Glomerular visceral epithelial cell (primary cell): ENCODE results near the gene VPS29.
"Not testable (repeated sequence)": the region's sequence is repeated elsewhere in the genome, so short reads cannot be mapped to it uniquely, and the experiment has no call there.

Experiments used
- DNase-seq: peaks from one replicate; pipeline ENCODE4 v3.0.0-alpha.2; 2016; ENCODE audit errors: extremely low spot score

The VPS29 gene

DNA sequence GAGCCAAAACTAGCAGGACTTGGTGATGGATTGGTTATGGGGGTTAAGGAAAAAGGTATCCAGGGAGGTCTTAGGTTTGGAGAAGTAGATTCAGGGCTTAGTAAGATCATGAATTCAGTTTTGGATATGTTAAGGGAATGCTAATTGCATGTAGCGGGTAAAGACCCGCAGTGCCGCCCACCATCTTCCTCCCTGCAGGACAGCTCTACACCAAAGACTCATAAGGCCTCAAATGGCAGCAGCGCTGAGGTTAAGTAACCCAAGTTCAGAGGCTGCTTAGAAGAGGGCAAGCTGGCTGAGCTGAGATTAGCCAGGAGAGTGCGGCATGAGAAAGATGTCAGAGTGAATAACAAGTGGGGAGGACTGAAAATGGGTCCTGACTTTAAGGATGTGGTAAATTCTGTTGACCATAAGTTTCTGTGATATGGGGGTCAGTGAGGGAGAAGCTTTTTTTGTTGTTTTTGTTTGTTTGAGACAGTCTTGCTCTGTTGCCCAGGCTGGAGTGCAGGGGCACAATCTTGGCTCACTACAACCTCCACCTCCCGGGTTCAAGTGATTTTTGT, 26.4 kb upstream of the VPS29 start:
- no peak for DNase-seq

DNA sequence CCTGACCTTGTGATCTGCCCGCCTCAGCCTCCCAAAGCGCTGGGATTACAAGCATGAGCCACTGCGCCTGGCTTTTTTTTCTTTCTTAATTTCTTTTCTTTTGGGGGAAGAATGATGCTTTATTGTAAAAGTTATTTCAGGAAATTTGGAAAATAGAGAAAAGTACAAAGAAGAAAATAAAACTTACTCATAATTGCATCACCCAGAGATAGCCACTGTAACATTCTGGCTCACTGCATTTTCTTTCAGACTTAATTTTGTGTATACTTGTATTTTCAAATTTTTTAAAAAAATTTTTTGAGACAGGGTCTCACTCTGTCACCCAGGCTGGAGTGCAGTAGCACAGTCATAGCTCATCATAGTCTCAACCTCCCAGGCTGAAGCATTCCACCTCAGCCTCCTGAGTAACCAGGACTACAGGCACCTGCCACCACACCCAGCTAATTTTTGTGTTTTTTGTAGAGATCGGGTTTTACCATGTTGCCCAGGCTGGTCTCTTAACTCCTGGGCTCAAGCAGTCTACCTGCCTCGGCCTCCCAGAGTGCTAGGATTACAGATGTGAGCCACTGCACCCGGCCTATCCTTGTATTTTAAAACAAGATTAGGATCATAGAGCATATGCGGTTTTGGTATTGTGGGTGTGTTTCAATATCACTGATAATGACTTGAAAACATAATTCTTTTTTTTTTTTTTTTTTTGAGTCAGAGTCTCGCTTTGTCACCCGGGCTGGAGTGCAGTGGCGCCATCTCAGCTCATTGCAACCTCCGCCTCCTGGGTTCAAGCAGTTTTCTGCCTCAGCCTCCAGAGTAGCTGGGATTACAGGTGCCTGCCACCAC, 19.2 kb upstream of the VPS29 start:
- DNase-seq = not testable (repeated sequence)

DNA sequence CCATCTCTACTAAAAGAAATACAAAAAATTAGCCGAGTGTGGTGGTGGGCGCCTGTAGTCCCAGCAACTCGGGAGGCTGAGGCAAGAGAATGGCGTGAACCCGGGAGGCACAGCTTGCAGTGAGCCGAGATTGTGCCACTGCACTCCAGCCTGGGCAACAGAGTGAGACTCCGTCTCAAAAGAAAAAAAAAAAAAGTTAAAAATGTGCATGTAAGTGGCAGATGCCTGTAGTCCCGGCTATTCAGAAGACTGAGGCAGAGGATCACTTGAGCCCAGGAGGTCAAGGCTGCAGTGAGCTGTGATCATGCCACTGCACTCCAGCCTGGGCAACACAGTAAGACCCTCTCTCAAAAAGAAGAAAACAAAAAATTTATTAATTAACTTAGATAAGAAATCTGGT, 16.1 kb upstream of the VPS29 start:
- not testable (repeated sequence) for DNase-seq

DNA sequence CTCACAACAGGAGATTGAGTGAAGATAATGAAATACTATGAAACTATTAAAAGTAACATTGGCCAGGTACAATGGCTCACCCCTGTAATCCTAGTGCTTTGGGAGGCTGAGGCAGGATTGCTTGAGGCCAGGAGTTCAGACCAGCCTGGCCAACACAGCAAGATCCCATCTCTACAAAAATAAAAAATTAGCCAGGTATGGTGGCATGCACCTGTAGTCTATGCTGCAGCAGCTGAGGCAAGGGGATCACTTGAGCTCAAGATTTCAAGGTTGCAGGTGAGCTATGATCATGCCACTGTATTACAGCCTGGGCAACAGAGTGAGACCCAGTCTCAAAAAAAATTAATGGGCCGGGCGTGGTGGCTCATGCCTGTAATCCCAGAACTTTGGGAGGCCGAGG, 15.1 kb upstream of the VPS29 start:
- DNase-seq = no peak

DNA sequence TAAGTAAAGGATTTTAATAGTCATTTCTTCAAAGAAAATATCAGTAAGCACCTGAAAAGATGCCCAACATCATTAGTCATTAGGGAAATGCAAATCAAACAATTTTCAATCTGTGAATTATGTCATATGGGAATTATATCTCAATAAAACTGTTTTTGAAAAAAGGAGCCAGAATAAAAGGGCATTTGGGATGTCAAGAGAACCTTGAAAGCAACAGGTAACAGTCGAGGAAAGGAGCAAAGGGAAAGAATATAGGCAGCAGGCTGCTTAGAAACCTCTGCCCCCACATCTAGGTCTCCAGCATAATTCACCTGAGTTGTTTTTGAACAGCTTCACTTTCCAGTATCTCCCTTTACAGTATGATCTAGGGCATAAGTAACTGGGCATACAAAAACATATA, 12.5 kb upstream of the VPS29 start:
- DNase-seq = no peak

GRCh38 chr12:110513842-110514241, 11.9 kb upstream of the VPS29 start:
- DNase-seq = no peak

DNA sequence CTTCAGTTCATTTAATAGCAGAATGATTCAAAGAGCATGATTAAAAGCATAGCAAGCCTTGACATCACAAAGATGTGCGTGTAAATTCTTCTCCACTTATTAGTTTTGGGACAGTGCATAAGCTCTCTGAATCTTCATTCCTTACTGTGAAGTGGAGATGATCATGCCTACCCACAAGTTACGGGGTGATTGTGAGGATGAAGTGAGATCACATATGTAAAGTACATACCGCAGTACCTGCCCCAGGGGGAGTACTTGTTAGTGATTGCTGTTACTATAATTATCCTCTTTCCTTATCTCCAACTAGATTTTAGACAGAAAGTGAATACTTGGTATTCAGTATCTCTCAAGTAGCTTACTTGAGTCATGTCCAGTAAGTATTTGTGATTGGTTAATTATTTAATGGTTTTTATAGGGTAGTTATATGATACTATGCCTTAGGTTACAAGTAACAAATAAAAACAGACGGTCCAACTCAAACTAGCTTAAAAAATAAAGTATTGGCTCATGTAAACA, 6.2 kb upstream of the VPS29 start:
- DNase-seq = no peak

DNA sequence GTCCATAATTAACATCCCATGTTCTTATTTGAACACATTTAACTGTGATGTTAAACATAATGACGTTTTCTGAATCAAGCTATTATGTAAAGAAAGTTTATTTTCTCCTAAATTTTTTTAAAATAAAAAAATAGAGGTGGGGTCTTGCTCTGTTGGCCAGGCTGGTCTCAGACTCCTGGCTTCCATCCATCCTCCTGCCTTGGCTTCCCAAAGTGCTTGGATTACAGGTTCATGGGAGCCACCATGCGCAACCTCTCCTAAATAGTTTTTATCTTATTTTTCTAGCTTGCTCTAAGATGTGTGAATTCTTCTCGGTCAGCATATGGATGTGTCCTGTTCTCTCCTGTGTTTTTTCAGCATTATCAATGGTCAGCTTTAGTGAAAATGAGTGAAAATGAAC, 3.4 kb upstream of the VPS29 start:
- DNase-seq = no peak

DNA sequence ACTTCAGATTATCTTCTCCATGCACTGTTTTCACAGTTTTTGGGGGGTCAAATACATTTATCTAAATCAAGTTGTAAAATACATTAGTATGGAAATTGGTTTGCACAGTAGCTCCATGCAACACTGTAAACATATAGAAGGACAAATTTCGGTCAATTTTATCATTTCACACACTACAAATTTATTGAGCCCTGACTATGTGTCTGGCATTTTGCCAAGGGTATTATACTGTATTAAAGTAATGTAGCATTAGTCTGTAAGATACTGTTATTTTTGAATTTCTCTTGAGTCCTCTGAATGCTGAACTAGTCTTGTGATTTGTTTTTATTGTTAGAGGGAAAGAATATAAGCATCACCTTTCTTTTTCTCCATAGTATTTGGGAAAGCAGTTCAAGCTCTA, 1.5 kb upstream of the VPS29 start:
- no peak for DNase-seq

DNA sequence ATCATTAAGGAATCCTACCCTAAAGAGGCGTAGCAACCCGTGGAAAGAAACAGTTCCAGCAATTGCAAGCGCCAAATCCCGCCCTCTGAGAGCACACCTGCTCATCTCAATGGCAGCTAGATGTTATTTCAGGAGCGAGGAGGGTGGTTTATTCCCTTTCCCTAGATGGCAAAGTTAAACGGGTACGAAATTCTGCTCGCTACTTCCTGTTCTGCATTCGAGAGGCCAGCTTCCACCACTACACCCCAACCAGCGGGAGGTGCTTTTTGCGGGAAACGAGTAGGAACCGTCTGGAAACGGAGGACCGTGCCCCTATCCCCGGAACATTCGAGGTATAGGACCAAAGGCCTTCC, 536 bp downstream of the VPS29 start:
- peak; percentile 72 for DNase-seq

GRCh38 chr12:110498984-110499706, 2.8 kb downstream of the VPS29 start:
- peak; percentile 9 for DNase-seq

GRCh38 chr12:110475426-110475825, 26.5 kb downstream of the VPS29 start:
- DNase-seq = no peak

DNA sequence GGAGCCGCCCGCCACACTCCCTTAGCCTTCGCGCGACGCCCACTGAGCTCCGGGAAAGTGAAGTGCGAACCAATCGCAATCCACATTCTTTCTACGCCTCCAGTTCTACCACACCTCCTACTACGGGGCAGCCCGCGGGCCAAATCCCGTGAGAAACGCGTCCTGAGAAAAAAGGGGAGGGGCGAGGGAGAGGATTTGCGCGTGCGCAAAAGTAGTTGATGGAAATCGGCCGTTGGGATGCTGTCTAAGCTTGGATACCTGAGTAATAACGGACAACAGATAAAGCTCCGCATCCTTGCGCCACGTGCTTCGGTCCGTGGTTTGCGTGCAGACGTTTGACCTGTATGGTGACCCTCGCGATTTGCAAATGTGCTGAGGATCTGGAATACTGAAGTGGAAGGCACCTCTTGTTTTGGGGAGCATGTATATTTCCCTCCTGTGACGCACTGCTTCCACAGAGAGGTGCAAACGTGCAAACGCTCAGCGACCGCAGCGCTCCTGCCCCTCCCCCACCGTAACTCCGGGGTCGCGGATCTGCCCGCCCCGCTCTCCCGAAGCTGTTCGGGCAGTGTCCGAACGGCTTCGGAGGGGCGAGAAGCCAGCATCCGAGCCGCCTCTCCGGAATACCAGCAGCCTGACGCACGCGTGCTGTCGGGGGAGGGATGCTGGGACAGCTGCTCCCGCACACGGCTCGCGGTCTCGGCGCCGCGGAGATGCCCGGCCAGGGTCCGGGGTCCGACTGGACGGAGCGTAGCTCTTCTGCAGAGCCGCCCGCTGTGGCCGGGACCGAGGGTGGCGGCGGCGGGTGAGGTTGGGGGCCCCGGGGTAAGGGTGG, 33.5 kb downstream of the VPS29 start, which contains the start of the genes FAM216A and GPN3:
TSS of gene FAM216A (plus strand) at position 632 of the 835 bp plus-strand sequence. CDS start at position 663, 31 bp downstream.
TSS of gene GPN3 (minus strand) at position 44 of the 835 bp plus-strand sequence. CDS start 54 bp downstream, outside the sequence.
- DNase-seq = peak; percentile 98

GRCh38 chr12:110467847-110468213, 34.1 kb downstream of the VPS29 start:
- DNase-seq = no peak

GRCh38 chr12:110466791-110467190, 35.1 kb downstream of the VPS29 start:
- no peak for DNase-seq

DNA sequence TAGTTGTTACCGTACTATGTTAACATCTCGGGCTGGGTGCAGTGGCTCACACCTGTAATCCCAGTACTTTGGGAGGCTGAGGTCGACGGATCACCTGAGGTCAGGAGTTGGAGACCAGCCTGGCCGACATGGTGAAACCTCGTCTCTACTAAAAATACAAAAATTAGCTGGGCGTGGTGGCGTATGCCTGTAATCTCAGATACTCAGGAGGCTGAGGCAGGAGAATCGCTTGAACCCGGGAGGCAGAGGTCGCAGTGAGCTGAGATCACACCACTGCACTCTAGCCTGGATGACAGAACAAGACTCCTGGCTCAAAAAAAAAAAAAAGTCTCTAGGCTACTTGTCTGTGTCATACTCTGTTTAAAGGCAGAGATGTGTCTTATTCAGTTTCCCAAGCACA, 36.1 kb downstream of the VPS29 start:
- DNase-seq = not testable (repeated sequence)

DNA sequence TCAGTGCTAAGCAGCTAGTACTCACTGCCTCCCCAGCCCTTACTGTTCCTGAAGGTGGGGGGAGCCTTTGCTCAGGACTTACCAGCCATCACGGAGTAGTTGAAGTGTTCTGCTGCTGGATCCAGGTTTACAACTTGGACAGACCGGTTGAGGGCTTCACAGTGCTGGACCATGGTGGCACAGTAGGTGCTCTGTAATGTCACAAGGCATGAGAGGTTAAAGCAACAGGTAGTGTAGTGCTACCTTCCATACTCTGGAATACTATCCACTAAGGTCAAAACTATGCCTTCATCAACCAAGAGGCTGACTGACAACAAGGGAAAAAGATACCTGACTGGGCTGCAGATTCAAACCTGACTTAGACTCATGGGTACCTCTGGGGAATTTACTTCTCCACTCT, 36.9 kb downstream of the VPS29 start:
- DNase-seq = no peak

- not testable (repeated sequence) for DNase-seq
These were observed 40.7 kb downstream of the VPS29 start for GRCh38 chr12:110461189-110461588.

DNA sequence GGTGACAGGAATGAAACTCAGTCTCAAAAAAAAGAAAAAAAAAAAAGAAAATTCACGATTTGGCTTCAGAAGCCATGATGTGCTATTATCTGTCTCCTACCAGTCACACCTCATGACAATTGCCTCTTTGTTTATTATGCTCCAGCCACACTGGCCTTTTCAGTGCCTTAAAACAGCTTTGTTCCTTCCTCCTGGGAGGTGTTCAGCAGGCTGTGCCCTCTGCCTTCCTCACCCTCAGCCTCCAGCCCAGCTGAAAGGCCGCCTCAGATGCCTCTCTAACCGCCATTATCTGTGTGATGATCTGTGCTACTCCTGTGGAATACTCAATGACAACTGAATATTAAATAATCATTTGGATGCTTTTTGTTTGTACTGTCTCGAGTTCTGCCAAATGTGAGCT, 43.2 kb downstream of the VPS29 start:
- DNase-seq = no peak

DNA sequence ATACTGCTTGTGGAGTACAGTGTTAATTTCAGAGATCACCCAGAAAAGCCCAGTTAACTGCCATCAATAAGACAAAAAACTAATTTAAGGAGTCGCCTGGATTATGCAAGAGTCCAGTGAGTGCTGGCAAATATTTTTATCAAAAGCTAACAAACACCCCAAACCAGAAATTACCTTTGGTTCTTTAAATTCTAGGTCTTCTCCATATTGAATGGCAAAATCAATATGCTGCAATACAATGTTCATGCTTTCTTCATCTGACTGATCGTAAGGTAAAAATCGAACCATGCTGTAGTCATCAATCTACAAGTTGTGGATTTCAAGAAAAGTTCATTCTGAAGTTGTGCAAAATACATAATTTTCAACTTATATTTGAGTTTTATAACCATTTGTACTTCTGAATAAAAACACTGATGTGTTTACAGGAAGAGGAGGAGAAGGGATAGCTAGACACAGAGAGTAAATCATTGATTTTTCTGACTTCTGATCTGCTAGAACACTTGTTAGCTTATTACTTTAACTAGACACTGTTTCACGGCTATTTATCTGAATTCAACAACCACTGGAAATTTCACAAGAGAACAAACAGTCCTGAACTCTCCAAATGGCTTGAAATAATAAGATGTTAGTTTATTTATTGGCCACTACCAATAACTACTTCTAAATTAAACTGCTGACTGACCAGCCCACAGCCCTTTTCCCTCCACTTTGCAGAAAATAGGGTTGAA, 48.2 kb downstream of the VPS29 start:
- no peak for DNase-seq

GRCh38 chr12:110451263-110451662, 50.6 kb downstream of the VPS29 start:
- no peak for DNase-seq
